ENCODE results near the gene DDX23. TPM values are rescaled to one million over a fixed set of nuclear protein-coding genes. Genes with fewer than 3 reads are reported as not detected.
"Not testable (repeated sequence)": the region's sequence is repeated elsewhere in the genome, so short reads cannot be mapped to it uniquely, and the experiment has no call there.

The DDX23 gene
- 51.8 TPM for polyA plus RNA-seq

DNA sequence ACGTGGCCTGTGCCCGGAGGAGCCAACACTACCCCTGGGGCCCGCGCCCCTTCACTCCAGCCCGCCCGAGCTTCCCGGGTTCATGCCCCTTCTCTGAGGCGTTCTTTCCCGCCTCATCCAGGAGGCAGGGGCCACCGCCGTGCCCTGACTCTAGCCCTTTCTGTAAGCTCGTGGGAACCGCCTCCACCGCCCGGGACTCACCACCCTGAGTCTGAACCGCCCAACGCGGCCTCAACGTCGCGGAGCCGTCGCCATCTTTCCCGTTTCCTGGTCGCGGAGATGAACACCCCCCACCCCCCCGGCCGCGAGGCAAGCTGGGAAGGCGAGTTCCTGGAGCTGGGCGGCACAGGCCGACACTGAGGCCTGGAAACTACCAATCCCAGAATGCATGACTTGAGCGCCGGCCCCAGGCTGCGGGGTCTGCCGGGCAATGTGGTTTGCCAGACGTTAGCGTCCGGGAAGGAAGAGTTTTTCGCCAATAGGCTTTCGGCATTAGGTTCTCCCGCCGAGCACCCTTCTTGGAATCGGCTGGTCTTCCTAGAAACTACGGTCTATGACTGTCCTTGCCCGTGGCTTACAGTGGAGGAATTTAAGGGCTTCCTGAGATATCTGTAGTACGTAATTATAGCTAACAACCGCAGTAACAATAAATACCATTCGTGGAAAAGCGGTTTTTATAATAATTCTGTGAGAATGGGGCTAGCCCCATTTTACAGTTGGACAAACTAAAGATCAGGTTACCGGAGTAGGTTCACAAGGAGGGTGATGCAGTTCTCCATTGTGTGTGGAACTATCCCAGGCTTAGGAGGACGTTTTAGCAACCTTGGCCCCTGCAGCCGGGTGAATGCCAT, at the start of gene DDX23:
Gene DDX23, minus strand, starts transcription at position 281 of the 851 bp plus-strand sequence. CDS start 6,381 bp downstream, outside the sequence.
- peaks cover 26 to 33% (median 26%) of the 10 kb centered on the region in 3 donors for H3K4me1 Mint-ChIP-seq
- H3K27ac Mint-ChIP-seq: peak within 1 kb of the TSS; percentile 79 to 99 (median 94)
- H3K36me3 Mint-ChIP-seq: no peaks in the 10 kb centered on the region
- H3K9me3 Mint-ChIP-seq: no peaks in the 10 kb centered on the region
- peak within 1 kb of the TSS; percentile 96 to 99 (median 98) for H3K4me3 Mint-ChIP-seq
- no peaks in the 10 kb centered on the region for H3K27me3 Mint-ChIP-seq

GRCh38 chr12:48901278-48901677, 49.3 kb upstream of the DDX23 start:
- H3K4me3 Mint-ChIP-seq: no peak overlapping the region
- peaks cover 0 to 4% (median 3%) of the 10 kb centered on the region in 3 donors for H3K4me1 Mint-ChIP-seq
- H3K27ac Mint-ChIP-seq: no peak overlapping the region
- no peaks in the 10 kb centered on the region for H3K36me3 Mint-ChIP-seq
- peaks cover 9% of the 10 kb centered on the region for H3K27me3 Mint-ChIP-seq
- no peaks in the 10 kb centered on the region for H3K9me3 Mint-ChIP-seq

GRCh38 chr12:48899651-48900050, 47.7 kb upstream of the DDX23 start:
- H3K4me3 Mint-ChIP-seq: no peak overlapping the region
- no peak overlapping the region for H3K27ac Mint-ChIP-seq
- H3K9me3 Mint-ChIP-seq: no peaks in the 10 kb centered on the region
- H3K27me3 Mint-ChIP-seq: peaks cover 10% of the 10 kb centered on the region
- H3K36me3 Mint-ChIP-seq: no peaks in the 10 kb centered on the region
- H3K4me1 Mint-ChIP-seq: peaks cover 0 to 4% (median 3%) of the 10 kb centered on the region in 3 donors

GRCh38 chr12:48894271-48894670, 42.3 kb upstream of the DDX23 start:
- Mint-ChIP-seq H3K27me3 (peaks cover 17% of the 10 kb centered on the region), H3K9me3 (no peaks in the 10 kb centered on the region), H3K27ac (no peak overlapping the region), H3K4me3 (no peak overlapping the region), H3K4me1 (peaks cover 0 to 2% (median 0%) of the 10 kb centered on the region in 3 donors), H3K36me3 (peaks cover 1% of the 10 kb centered on the region)

GRCh38 chr12:48890657-48891418, 38.9 kb upstream of the DDX23 start:
- Mint-ChIP-seq H3K27ac (peak overlapping the region in 1 of 3 donors; percentile 57), H3K9me3 (no peaks in the 10 kb centered on the region), H3K27me3 (peaks cover 14% of the 10 kb centered on the region), H3K36me3 (peaks cover 1% of the 10 kb centered on the region), H3K4me3 (peak overlapping the region in 1 of 4 donors; percentile 37), H3K4me1 (peaks cover 0 to 2% (median 0%) of the 10 kb centered on the region in 3 donors)

GRCh38 chr12:48889679-48890078, 37.7 kb upstream of the DDX23 start:
- no peak overlapping the region for H3K27ac Mint-ChIP-seq
- peaks cover 1% of the 10 kb centered on the region for H3K36me3 Mint-ChIP-seq
- no peaks in the 10 kb centered on the region for H3K9me3 Mint-ChIP-seq
- peaks cover 0 to 2% (median 0%) of the 10 kb centered on the region in 3 donors for H3K4me1 Mint-ChIP-seq
- H3K27me3 Mint-ChIP-seq: peaks cover 12% of the 10 kb centered on the region
- peak overlapping the region in 1 of 4 donors; percentile 44 for H3K4me3 Mint-ChIP-seq

GRCh38 chr12:48883305-48884161, 31.6 kb upstream of the DDX23 start:
- Mint-ChIP-seq H3K27me3 (peaks cover 19% of the 10 kb centered on the region), H3K4me1 (no peaks in the 10 kb centered on the region), H3K36me3 (no peaks in the 10 kb centered on the region), H3K9me3 (no peaks in the 10 kb centered on the region), H3K27ac (no peak overlapping the region), H3K4me3 (no peak overlapping the region)

- Mint-ChIP-seq H3K27me3 (peaks cover 19% of the 10 kb centered on the region), H3K9me3 (no peaks in the 10 kb centered on the region), H3K36me3 (no peaks in the 10 kb centered on the region), H3K4me1 (no peaks in the 10 kb centered on the region), H3K4me3 (no peak overlapping the region), H3K27ac (no peak overlapping the region)
Measured at GRCh38 chr12:48882972-48883304, 31.0 kb upstream of the DDX23 start.

DNA sequence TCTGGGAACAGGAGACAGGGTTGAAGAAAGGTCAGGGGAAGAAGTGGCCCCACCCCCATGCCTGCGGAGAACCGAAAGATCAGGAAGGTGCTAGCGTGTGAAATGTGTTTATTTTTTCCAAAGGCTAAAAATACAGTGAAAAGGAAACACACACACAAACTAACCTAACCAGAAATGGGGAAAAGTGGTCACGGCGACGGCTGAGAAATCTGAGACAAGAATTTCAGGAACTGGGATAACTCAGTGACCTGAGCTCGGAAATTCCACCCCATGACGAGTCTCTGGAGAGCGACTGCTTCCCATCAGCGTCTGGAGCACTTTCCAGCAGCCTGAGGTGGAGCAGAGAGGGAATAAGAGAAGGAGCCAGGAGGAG, 30.3 kb upstream of the DDX23 start:
- peaks cover 19% of the 10 kb centered on the region for H3K27me3 Mint-ChIP-seq
- no peak overlapping the region for H3K27ac Mint-ChIP-seq
- H3K9me3 Mint-ChIP-seq: no peaks in the 10 kb centered on the region
- no peaks in the 10 kb centered on the region for H3K36me3 Mint-ChIP-seq
- H3K4me3 Mint-ChIP-seq: no peak overlapping the region
- no peaks in the 10 kb centered on the region for H3K4me1 Mint-ChIP-seq

DNA sequence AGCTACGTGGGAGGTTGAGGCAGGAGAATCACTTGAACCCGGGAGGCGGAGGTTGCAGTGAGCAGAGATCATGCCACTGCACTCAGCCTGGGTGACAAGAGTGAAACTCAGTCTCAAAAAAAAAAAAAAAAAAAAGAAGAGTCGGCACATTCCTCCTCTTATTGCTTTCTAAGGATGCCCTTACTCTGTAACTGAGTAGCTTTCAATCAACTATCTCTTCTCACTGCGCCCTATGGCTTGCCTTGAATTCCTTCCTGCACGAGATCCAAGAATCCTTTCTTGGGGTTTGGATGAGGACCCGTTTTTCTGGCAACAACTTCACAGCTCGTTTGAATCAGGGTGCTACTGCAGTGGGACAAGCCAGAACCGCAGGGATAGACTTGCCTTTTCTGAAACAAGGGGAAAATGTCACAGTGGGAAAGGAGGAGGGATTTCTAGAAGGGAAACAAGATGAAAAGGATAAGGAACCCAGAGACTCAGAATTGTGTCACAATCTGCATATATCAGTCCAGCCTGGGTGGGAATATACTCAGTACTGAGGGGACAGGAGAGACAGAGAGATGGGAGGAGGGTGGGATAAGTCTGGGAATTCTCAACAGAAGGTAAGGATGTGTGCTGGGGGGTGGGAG, 29.8 kb upstream of the DDX23 start:
- H3K36me3 Mint-ChIP-seq: no peaks in the 10 kb centered on the region
- H3K27me3 Mint-ChIP-seq: peaks cover 19% of the 10 kb centered on the region
- no peak overlapping the region for H3K27ac Mint-ChIP-seq
- H3K4me1 Mint-ChIP-seq: no peaks in the 10 kb centered on the region
- H3K9me3 Mint-ChIP-seq: no peaks in the 10 kb centered on the region
- no peak overlapping the region for H3K4me3 Mint-ChIP-seq

- H3K27me3 Mint-ChIP-seq: peaks cover 19% of the 10 kb centered on the region
- H3K27ac Mint-ChIP-seq: no peak overlapping the region
- H3K4me1 Mint-ChIP-seq: no peaks in the 10 kb centered on the region
- H3K9me3 Mint-ChIP-seq: no peaks in the 10 kb centered on the region
- H3K36me3 Mint-ChIP-seq: no peaks in the 10 kb centered on the region
- H3K4me3 Mint-ChIP-seq: peak overlapping the region in 1 of 4 donors; percentile 37
Measured at GRCh38 chr12:48880647-48881046, 28.7 kb upstream of the DDX23 start.

- Mint-ChIP-seq H3K9me3 (no peaks in the 10 kb centered on the region), H3K27me3 (peaks cover 19% of the 10 kb centered on the region), H3K27ac (peak overlapping the region in 1 of 3 donors; percentile 53), H3K4me3 (no peak overlapping the region), H3K36me3 (no peaks in the 10 kb centered on the region), H3K4me1 (no peaks in the 10 kb centered on the region)
Measured at GRCh38 chr12:48878548-48878947, 26.6 kb upstream of the DDX23 start.

GRCh38 chr12:48875944-48876515, 24.1 kb upstream of the DDX23 start:
- Mint-ChIP-seq H3K27ac (no peak overlapping the region), H3K4me3 (no peak overlapping the region), H3K9me3 (no peaks in the 10 kb centered on the region), H3K27me3 (peaks cover 7% of the 10 kb centered on the region), H3K36me3 (no peaks in the 10 kb centered on the region), H3K4me1 (peaks cover 0 to 1% (median 0%) of the 10 kb centered on the region in 3 donors)

DNA sequence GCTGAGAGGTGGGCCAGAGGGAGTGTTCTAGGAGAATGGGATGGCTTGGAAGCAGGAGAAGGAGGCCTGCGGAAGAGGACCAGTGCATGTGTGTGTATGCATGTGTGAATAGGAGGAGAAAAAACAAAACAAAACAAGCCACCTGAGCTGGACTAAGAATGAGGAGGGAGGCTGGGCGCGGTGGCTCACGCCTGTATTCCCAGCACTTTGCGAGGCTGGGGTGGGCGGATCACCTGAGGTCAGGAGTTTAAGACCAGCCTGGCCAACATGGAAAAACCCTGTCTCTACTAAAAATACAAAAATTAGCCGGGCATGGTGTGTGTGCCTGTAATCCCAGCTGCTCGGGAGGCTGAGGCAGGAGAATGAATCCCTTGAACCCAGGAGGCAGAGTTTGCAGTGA, 21.6 kb upstream of the DDX23 start:
- not testable (repeated sequence) for H3K27ac Mint-ChIP-seq, H3K4me1 Mint-ChIP-seq, H3K9me3 Mint-ChIP-seq, H3K27me3 Mint-ChIP-seq, H3K4me3 Mint-ChIP-seq, H3K36me3 Mint-ChIP-seq

Measured in IgD-negative memory B cell (primary cell).